Activated effector memory CD4-positive, alpha-beta T cell treated with anti-CD3 and anti-CD28 coated beads, Interleukin-2, amount 50 U/mL, for 16 hours (primary cell): ENCODE data around the gene KCNN1.
"Not testable (repeated sequence)": the region's sequence is repeated elsewhere in the genome, so short reads cannot be mapped to it uniquely, and the experiment has no call there.

Experiments used
- DNase-seq: peaks from one replicate; pipeline ENCODE4 v3.0.0-alpha.2; 2020

The KCNN1 gene

GRCh38 chr19:18001777-18002345, 35.0 kb downstream of the KCNN1 start:
- DNase-seq, result no peak

- peak; percentile 75 for DNase-seq
Observed at GRCh38 chr19:18002347-18002850, 35.5 kb downstream of the KCNN1 start.

GRCh38 chr19:18005750-18006149, 38.8 kb downstream of the KCNN1 start:
- DNase-seq, result not testable (repeated sequence)

- peak; percentile 93 for DNase-seq
Observed at GRCh38 chr19:18007044-18007916, 40.4 kb downstream of the KCNN1 start.

GRCh38 chr19:18007917-18008673, 41.2 kb downstream of the KCNN1 start, which contains the start of gene ARRDC2:
TSS of gene ARRDC2 (plus strand) at chr19:18008170. CDS start at chr19:18008311, 141 bp downstream.
- peak; percentile 95 for DNase-seq

GRCh38 chr19:18008814-18009213, 41.9 kb downstream of the KCNN1 start:
- no peak for DNase-seq

GRCh38 chr19:18009412-18010066, 42.6 kb downstream of the KCNN1 start:
- DNase-seq, result no peak

- DNase-seq, result no peak
Observed at GRCh38 chr19:18010149-18010548, 43.2 kb downstream of the KCNN1 start.

GRCh38 chr19:18013210-18014111, 46.6 kb downstream of the KCNN1 start:
- no peak for DNase-seq

GRCh38 chr19:18014197-18014596, 47.3 kb downstream of the KCNN1 start:
- DNase-seq, result no peak

GRCh38 chr19:18016209-18016910, 49.5 kb downstream of the KCNN1 start:
- DNase-seq, result no peak

GRCh38 chr19:18017275-18018083, 50.6 kb downstream of the KCNN1 start:
- no peak for DNase-seq

GRCh38 chr19:18020212-18021085, 53.5 kb downstream of the KCNN1 start:
- DNase-seq, result no peak

GRCh38 chr19:18021121-18021755, 54.3 kb downstream of the KCNN1 start:
- DNase-seq, result peak; percentile 90

- peak; percentile 85 for DNase-seq
Observed at GRCh38 chr19:18023622-18024251, 56.8 kb downstream of the KCNN1 start.

GRCh38 chr19:18027151-18027550, 60.2 kb downstream of the KCNN1 start:
- DNase-seq, result no peak

GRCh38 chr19:18029617-18030338, 62.9 kb downstream of the KCNN1 start:
- DNase-seq, result no peak
